ENCODE results near the gene THRB. TPM values are rescaled to one million over a fixed set of nuclear protein-coding genes. Genes with fewer than 3 reads are reported as not detected.

THRB gene
- total RNA-seq, 1 donor from 2014 or later: 22.8 TPM

GRCh38 chr3:24493746-24494617 lies 668 bp downstream of the THRB start:
- H3K27ac ChIP-seq: peak overlapping the region; percentile 93
- no peaks in the 10 kb centered on the region for H3K9me3 ChIP-seq
- TF ChIP-seq, protein P1, sequence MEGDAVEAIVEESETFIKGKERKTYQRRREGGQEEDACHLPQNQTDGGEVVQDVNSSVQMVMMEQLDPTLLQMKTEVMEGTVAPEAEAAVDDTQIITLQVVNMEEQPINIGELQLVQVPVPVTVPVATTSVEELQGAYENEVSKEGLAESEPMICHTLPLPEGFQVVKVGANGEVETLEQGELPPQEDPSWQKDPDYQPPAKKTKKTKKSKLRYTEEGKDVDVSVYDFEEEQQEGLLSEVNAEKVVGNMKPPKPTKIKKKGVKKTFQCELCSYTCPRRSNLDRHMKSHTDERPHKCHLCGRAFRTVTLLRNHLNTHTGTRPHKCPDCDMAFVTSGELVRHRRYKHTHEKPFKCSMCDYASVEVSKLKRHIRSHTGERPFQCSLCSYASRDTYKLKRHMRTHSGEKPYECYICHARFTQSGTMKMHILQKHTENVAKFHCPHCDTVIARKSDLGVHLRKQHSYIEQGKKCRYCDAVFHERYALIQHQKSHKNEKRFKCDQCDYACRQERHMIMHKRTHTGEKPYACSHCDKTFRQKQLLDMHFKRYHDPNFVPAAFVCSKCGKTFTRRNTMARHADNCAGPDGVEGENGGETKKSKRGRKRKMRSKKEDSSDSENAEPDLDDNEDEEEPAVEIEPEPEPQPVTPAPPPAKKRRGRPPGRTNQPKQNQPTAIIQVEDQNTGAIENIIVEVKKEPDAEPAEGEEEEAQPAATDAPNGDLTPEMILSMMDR (IDR thresholded peaks at IDR 0.05): no peak
- TF ChIP-seq POLR2AphosphoS5 (IDR thresholded peaks at IDR 0.05; ENCODE audit: insufficient read depth in 1 of 2, low read depth in 1 of 2) (no peak), POLR2A (IDR thresholded peaks at IDR 0.05) (no peak)
- H3K4me1 ChIP-seq: peaks cover 54% of the 10 kb centered on the region
- DNase-seq (ENCODE audit: extremely low spot score in 2 of 2): no peak
- H3K36me3 ChIP-seq: no peaks in the 10 kb centered on the region
- H3K27me3 ChIP-seq: no peaks in the 10 kb centered on the region
- intact Hi-C loops (cut with DNase I): loop anchor here (10.0 kb wide), 1 partner anchor 229 kb away; no protein-coding TSS in a partner anchor
- peak overlapping the region; percentile 80 to 85 for H3K4me3 ChIP-seq

DNA sequence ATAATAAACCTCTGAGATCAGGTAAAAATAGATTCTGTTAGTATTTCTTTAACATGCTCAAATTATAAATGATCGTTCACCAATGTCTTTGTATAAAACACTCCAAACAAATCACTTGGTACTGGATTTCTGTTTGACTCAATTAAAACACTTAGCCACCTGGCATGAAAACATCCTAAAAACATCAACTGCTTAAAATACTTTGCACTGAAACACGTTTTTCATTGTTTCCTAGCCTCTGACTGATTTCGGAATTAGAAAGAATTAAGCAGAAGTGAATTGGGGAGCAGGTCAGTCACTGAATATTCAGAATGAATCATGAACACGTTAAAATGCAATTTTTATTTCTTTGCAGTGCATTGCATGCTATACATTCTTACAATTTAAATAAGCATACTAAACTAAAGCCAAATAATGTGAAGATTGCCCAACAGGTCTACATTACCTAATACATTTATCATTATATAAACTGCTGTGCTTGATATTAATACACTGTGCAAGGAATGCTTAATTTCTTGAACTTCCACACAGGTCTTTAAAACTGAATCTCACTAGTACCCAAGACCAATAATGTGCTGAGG lies 1.6 kb downstream of the THRB start:
- TF ChIP-seq, protein P1 (IDR thresholded peaks at IDR 0.05): no peak
- no peak for TF ChIP-seq POLR2A (IDR thresholded peaks at IDR 0.05)
- no peak for TF ChIP-seq POLR2AphosphoS5 (IDR thresholded peaks at IDR 0.05; ENCODE audit: insufficient read depth in 1 of 2, low read depth in 1 of 2)
- H3K4me1 ChIP-seq: peaks cover 54% of the 10 kb centered on the region
- DNase-seq (ENCODE audit: extremely low spot score in 2 of 2): no peak
- H3K27ac ChIP-seq: no peak overlapping the region
- intact Hi-C loops (cut with DNase I): loop anchor here (10.0 kb wide), 1 partner anchor 228 kb away; no protein-coding TSS in a partner anchor
- H3K36me3 ChIP-seq: no peaks in the 10 kb centered on the region
- no peaks in the 10 kb centered on the region for H3K9me3 ChIP-seq
- H3K4me3 ChIP-seq: peak overlapping the region in 1 of 2 donors; percentile 85
- no peaks in the 10 kb centered on the region for H3K27me3 ChIP-seq

- TF ChIP-seq POLR2AphosphoS5 (IDR thresholded peaks at IDR 0.05; ENCODE audit: insufficient read depth in 1 of 2, low read depth in 1 of 2) (peak in 1 of 2 donors; percentile 68), POLR2A (IDR thresholded peaks at IDR 0.05) (no peak)
- TF ChIP-seq, protein P1 (IDR thresholded peaks at IDR 0.05): no peak
- no peak overlapping the region for H3K4me3 ChIP-seq
- intact Hi-C loops (cut with DNase I): loop anchor here (10.0 kb wide), 1 partner anchor 225 kb away; no protein-coding TSS in a partner anchor
- no peak overlapping the region for H3K27ac ChIP-seq
- H3K27me3 ChIP-seq: no peaks in the 10 kb centered on the region
- H3K36me3 ChIP-seq: no peaks in the 10 kb centered on the region
- DNase-seq (ENCODE audit: extremely low spot score in 2 of 2): no peak
- H3K9me3 ChIP-seq: no peaks in the 10 kb centered on the region
- peaks cover 64% of the 10 kb centered on the region for H3K4me1 ChIP-seq
Observed at GRCh38 chr3:24490151-24490550, 4.5 kb downstream of the THRB start.

GRCh38 chr3:24487325-24488262 lies 7.1 kb downstream of the THRB start:
- Histone ChIP-seq H3K27ac (no peak overlapping the region), H3K27me3 (no peaks in the 10 kb centered on the region), H3K9me3 (no peaks in the 10 kb centered on the region), H3K36me3 (no peaks in the 10 kb centered on the region), H3K4me1 (peaks cover 51% of the 10 kb centered on the region), H3K4me3 (no peak overlapping the region)
- DNase-seq (ENCODE audit: extremely low spot score in 2 of 2): no peak
- intact Hi-C loops (cut with DNase I): no loop called here
- no peak for TF ChIP-seq POLR2A (IDR thresholded peaks at IDR 0.05)
- TF ChIP-seq POLR2AphosphoS5 (IDR thresholded peaks at IDR 0.05; ENCODE audit: insufficient read depth in 1 of 2, low read depth in 1 of 2): no peak
- TF ChIP-seq, protein P1 (IDR thresholded peaks at IDR 0.05): no peak

All from vagina (tissue), 2 donors.